Heart left ventricle (tissue), 13 donors: Measurements from ENCODE around the gene NPHP3.

Source experiments
- CTCF ChIP-seq, 12 donors: fragments of 200-600 bp; sonication (generic) in 4 of 12; IDR thresholded peaks; one replicate each; pipeline versions ENCODE4 v1.5.0 to v1.8.0; 2018 to 2022; ENCODE audit warnings: antibody characterized with exemption in 12 of 12, mild to moderate bottlenecking in 5 of 12
- POLR2A ChIP-seq, 2 donors: fragments of 450-650 bp; IDR thresholded peaks; one replicate each; pipeline ENCODE4 v1.6.1; 2017; ENCODE audit warnings: antibody characterized with exemption in 2 of 2, mild to moderate bottlenecking in 2 of 2, moderate library complexity in 2 of 2
- donor health status: ischemic (EF 13 %, LVEDD 7.1; RV severe dilation, severe dysfunction).
- donor health status: DM: no; HTN: yes; CAD: no.
- donor health status: DM: no; HTN: no; CAD: no.
- donor health status: ischemic (EF 25% LVEDD 6.9; RV normal size, moderate dysfunction).
- donor health status: ischemic (EF 25% LVEDD 5.7; RV mildly dilated, moderate dysfunction).
- donor health status: ischemic (EF 35%, LVEDD 5.7; RV mildly dilated, moderate dysfunction).
- donor health status: nonischemic (EF 11% LVEDD 7.7; RV severe dilation, severe dysfunction).
- donor health status: DM: yes; HTN: yes; CAD: no.
- donor health status: PGD.
- donor health status: ischemic (EF 29% LVEDD 5.4; RV normal size, mild dysfunction).
- donor health status: nonischemic (EF 23%, LVEDD 6.1; RV moderate dilation, normal function).

- TF ChIP-seq CTCF (IDR thresholded peaks at IDR 0.05) (no peak), POLR2A (IDR thresholded peaks at IDR 0.05) (no peak)
Measured at GRCh38 chr3:132738314-132738713, 16.1 kb upstream of the NPHP3 start.
